Osteocyte (in vitro differentiated cells): Measurements from ENCODE around the gene DDX3Y. TPM values are rescaled to one million over a fixed set of nuclear protein-coding genes. Genes with fewer than 3 reads are reported as not detected.

Experiments used
- DNase-seq: peaks from one replicate; pipeline ENCODE4 v3.0.0; 2021; ENCODE audit warnings: mixed read lengths; ENCODE audit not compliant: unreplicated experiment; ENCODE audit errors: extremely low spot score
- H3K27ac Mint-ChIP-seq: one replicate; pipeline ENCODE4 v1.8.0; 2021; ENCODE audit warnings: mild to moderate bottlenecking, mixed read lengths; ENCODE audit not compliant: unreplicated experiment
- H3K27me3 Mint-ChIP-seq: one replicate; pipeline ENCODE4 v1.8.0; 2021; ENCODE audit warnings: mixed read lengths; ENCODE audit not compliant: unreplicated experiment
- H3K36me3 Mint-ChIP-seq: one replicate; pipeline ENCODE4 v1.8.0; 2021; ENCODE audit warnings: mixed read lengths; ENCODE audit not compliant: unreplicated experiment
- H3K4me1 Mint-ChIP-seq: one replicate; pipeline ENCODE4 v1.8.0; 2021; ENCODE audit warnings: mixed read lengths; ENCODE audit not compliant: unreplicated experiment
- H3K4me3 Mint-ChIP-seq: one replicate; pipeline ENCODE4 v1.8.0; 2021; ENCODE audit warnings: mild to moderate bottlenecking, moderate library complexity, mixed read lengths; ENCODE audit not compliant: unreplicated experiment
- H3K9me3 Mint-ChIP-seq: one replicate; pipeline ENCODE4 v1.8.0; 2021; ENCODE audit warnings: mixed read lengths; ENCODE audit not compliant: unreplicated experiment
- CTCF ChIP-seq: fragments of 200-600 bp; sonication (generic); IDR thresholded peaks from 2 replicates; pipeline ENCODE4 v1.5.0; 2021; ENCODE audit warnings: antibody characterized with exemption, mild to moderate bottlenecking, moderate library complexity
- long read RNA-seq: library from polyadenylated mRNA; unstranded; transcript quantifications from one replicate; pipeline ENCODE4 v2.0.0, GENCODE V29; 2021
- total RNA-seq: library from RNA; stranded (reverse); gene quantifications from 2 replicates; pipeline ENCODE4 v1.2.1, GENCODE V29; 2021

Gene DDX3Y
- not detected in 2 replicates for total RNA-seq
- long read RNA-seq = 0 reads

DNA sequence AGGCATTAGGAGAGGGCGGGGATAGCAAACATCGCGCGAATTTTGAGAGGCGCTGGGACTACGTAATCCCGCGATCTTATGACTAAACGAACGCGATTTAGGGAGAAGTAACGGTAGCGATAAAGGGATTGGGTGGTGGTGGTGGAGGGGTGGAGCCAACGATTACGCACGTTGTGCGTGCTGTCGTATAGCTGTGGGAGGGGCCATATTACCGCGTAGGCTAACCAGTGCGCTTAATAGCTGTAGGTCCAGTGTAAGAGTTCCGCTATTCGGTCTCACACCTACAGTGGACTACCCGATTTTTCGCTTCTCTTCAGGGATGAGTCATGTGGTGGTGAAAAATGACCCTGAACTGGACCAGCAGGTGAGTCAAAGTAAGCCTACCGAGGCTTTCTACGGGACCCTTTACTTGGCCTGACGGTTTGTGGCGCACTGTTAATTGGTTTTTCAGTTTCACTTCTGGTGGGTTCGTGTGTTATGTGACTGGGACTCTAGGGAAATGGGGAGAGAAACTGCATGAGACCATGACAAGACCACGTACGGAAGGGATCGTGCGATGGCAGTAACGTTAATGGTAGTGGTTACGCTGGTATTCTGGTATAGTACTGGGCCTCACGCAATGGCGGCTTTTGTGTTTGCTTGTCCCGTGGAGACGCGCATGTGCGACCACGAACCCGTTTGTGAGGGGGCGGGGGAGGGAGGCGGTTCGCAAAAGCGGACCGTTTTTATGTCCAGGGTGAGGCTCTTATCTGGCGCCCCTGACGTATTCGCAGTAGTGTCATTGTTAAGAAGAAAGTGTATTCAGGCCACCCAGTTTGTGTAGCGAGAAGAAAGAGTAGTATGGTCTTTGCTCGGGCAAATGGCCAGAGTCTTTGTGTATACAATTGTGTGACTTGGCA lies at the start of gene DDX3Y:
Gene DDX3Y (plus strand): TSS at position 251 of the 899 bp plus-strand sequence. CDS start 69 bp downstream, at position 320.
- TF ChIP-seq CTCF = no peak
- Mint-ChIP-seq H3K9me3 (no peaks in the 10 kb centered on the region), H3K36me3 (no peaks in the 10 kb centered on the region), H3K27me3 (no peaks in the 10 kb centered on the region), H3K4me1 (no peaks in the 10 kb centered on the region), H3K4me3 (no peak within 1 kb of the TSS), H3K27ac (no peak within 1 kb of the TSS)
- no peak for DNase-seq

DNA sequence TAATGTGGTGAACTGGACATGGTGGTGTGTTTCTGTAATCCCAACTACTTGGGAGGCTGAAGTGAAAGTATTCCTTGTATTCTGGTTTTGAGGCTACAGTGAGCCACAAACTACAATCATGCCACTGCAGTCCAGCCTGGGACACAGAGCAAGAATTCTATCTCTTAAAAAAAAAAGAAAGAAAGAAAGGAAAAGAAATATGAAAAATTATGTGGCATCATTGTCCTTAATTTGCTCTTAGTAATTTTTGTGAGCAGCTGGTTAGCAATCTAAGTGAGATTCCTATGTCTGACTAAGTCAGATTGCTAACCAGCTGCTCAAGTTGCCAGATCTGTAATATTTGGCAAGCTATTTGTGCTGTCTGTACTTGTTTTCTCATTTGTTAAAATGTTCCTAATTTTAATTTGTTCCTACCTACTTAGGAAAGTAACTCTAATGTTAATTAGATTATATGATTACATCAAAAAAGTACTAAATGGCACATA lies 48.8 kb upstream of the DDX3Y start:
- no peaks in the 10 kb centered on the region for H3K27me3 Mint-ChIP-seq
- H3K4me1 Mint-ChIP-seq = no peaks in the 10 kb centered on the region
- H3K9me3 Mint-ChIP-seq = no peaks in the 10 kb centered on the region
- no peaks in the 10 kb centered on the region for H3K36me3 Mint-ChIP-seq
- H3K4me3 Mint-ChIP-seq = no peak overlapping the region
- no peak overlapping the region for H3K27ac Mint-ChIP-seq
- TF ChIP-seq CTCF = no peak
- no peak for DNase-seq

GRCh38 chrY:12867960-12868359 lies 36.7 kb upstream of the DDX3Y start:
- Mint-ChIP-seq H3K27ac (no peak overlapping the region), H3K27me3 (no peaks in the 10 kb centered on the region), H3K36me3 (no peaks in the 10 kb centered on the region), H3K4me1 (no peaks in the 10 kb centered on the region), H3K9me3 (no peaks in the 10 kb centered on the region), H3K4me3 (no peak overlapping the region)
- no peak for DNase-seq
- TF ChIP-seq CTCF = no peak

DNA sequence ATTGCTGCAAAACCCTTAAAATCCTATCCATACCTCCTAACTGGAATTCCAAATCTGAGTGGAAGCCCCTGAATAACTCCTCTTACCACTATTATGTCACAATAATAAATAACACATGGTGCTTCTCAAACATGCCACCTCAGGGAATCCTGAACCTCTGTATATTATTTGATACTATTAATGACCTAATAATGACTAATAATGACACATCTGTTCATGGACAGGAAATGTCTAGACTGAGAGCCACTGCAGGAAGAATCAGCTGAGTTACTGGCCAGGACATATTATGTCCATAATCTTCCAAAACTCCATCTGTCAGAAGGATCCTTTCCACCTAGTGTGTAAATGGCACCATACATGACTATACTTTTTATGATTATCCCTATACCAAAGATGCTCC lies 7.7 kb upstream of the DDX3Y start:
- H3K36me3 Mint-ChIP-seq = no peaks in the 10 kb centered on the region
- no peak for DNase-seq
- no peaks in the 10 kb centered on the region for H3K27me3 Mint-ChIP-seq
- no peak for TF ChIP-seq CTCF
- H3K27ac Mint-ChIP-seq = no peak overlapping the region
- H3K9me3 Mint-ChIP-seq = no peaks in the 10 kb centered on the region
- no peaks in the 10 kb centered on the region for H3K4me1 Mint-ChIP-seq
- H3K4me3 Mint-ChIP-seq = no peak overlapping the region

DNA sequence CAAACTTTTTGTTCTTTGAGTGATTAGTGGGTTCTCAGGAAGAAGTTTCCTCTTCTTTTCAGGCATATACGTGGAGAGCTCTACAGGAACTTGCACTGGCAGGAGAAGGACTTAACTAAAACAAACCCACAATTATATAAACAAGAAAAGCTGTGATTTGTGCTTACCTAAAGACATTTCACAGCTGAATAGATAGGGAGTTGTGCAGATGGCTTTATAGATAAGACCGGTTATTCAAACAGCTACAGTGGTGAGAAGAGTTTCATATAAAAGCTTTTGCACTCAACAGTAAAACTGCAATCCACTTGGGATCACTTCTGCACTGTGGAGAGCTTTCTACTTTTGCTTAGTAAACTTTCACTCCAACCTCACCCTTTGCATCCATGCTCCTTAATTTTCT lies 6.1 kb upstream of the DDX3Y start:
- Mint-ChIP-seq H3K27me3 (no peaks in the 10 kb centered on the region), H3K27ac (no peak overlapping the region), H3K4me1 (no peaks in the 10 kb centered on the region), H3K4me3 (no peak overlapping the region), H3K36me3 (no peaks in the 10 kb centered on the region), H3K9me3 (no peaks in the 10 kb centered on the region)
- no peak for TF ChIP-seq CTCF
- DNase-seq = no peak
